ENCODE data around the gene GNG11. TPM values are rescaled to one million over a fixed set of nuclear protein-coding genes. Genes with fewer than 3 reads are reported as not detected.

The GNG11 gene
- 6.5 TPM for total RNA-seq

GRCh38 chr7:93921607-93922566 lies at the start of gene GNG11:
Gene GNG11, plus strand, starts transcription at chr7:93921735. Its CDS starts 403 bp downstream, at chr7:93922138.

GRCh38 chr7:93890464-93891068 lies 31.0 kb upstream of the GNG11 start, which contains the start of gene TFPI2:
Gene TFPI2, minus strand, starts transcription at chr7:93890753. Its CDS starts 75 bp downstream, at chr7:93890678.

DNA sequence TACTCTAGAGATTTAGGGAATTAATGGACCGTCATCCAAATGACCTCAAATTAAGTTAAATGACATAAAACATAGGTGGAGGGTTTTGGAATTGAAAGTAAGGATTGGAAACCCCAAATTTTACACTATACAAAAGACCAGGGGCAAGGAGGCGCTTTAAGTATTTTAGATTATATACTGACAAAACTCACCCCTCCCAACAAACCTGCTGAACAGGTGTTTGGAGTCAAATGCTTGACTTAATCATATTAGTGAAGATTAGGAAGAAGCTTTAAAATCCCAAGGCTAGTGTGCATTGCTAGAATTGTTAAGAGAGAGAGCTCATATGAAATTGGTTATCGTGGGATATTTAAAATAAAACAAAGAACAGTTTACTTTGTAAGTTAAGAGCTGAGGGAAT lies 15.3 kb upstream of the GNG11 start, which contains the start of gene GNGT1:
Gene GNGT1, plus strand, starts transcription at position 301 of the 400 bp plus-strand sequence. CDS start 180 bp downstream, outside the sequence.

Small RNA genes lying within 50 kb of the gene (small RNA-seq; reads per million reads assigned to genes)
- gene AC002076.2, result not detected

Other genes with a start within 250 kb of the GNG11 start
- 0.92 TPM for gene TFPI2, start 31.0 kb upstream of the GNG11 start, total RNA-seq
- gene GNGT1, start 15.2 kb upstream of the GNG11 start, total RNA-seq, result not detected
- gene BET1, start 82.6 kb downstream of the GNG11 start, total RNA-seq, result 28.4 TPM